HG03342 (cell line): ENCODE measurements around the gene BUD23.
"Not testable (repeated sequence)": the region's sequence is repeated elsewhere in the genome, so short reads cannot be mapped to it uniquely, and the experiment has no call there.

Experiments
- ATAC-seq: cut with Tn5 transposase; IDR thresholded peaks from one replicate; pipeline ENCODE4 v1.9.1; 2021; ENCODE audit warnings: mild to moderate bottlenecking, moderate library complexity; ENCODE audit not compliant: unreplicated experiment

The BUD23 gene

DNA sequence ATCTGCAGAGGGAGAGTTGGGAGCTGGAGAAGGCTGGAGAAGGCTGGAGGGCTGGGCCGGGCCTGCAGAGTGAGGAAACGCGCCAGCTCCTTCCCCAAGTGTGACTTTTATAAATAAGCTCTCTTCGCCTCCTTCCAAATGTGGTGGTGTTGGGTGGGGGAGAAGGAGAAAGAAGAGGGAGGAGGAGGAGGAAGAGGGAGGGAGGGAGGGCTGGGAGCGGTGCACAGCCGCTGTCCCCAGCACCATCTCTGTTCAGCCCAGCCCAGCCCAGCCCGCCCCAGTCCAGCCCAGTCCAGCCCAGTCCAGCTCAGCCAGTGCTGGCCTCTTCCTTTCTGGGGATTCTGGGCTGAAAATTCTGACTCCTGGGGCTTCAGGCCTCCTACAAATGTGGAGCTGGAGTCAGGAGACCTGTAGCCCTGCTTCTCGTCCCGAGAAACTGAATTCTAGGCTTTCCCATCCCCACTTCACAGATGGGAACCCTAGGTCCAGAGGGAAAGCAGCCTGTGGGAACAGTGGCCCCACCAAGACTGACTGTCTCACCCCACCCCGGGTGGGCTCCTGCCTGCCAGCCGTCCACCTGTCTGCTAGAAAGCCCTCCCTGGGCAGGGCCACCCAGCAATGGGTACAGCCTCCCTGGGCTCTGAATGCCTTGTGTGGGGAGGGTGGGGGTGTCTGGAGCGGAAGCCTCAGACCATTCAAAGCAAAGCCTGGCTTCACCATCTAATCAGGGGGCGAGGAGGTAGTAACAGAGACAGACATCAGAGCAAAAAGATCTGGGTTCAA, 33.8 kb downstream of the BUD23 start:
- no peak for ATAC-seq

DNA sequence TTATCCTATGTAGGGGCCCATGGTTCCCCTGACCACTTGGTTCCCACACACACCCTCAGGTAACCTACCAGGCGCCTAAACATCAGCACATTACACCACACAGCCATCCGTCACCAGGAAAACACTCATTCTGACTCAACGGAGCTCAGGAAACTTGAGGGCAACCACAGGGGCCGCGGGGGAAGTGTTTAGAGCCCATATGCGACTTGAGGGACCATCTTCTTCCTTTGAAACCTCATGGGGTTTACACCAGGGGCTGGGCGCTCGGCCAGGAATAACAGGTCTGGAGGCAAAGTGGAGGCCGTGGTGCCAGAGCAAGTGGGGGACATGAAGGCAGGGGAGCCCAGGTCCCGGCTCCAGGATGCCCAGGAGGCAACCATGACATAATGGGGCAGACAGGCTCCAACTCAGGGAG, 34.6 kb downstream of the BUD23 start:
- ATAC-seq, result no peak

DNA sequence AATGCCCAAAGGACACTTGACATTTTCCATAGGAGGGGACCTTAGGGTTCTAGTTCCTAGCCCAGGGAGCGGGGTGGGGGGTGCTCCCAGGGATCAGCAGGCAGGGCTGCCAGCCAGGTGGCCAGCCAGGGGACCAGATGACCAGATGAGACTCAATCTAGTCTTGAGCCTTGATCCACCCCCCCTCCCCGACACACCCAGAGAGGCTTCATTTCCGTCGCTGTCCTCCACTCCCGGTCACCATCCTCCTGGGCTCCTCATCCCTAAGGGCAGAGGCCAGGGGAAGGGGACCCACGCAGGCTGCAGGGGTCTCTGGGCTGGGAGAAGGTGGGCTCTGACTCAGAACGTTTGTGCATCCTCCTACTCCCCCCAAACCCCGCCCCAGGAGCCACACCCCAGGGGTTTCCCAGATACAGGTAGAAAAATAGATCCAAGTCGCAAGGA, 35.1 kb downstream of the BUD23 start:
- ATAC-seq, result no peak

DNA sequence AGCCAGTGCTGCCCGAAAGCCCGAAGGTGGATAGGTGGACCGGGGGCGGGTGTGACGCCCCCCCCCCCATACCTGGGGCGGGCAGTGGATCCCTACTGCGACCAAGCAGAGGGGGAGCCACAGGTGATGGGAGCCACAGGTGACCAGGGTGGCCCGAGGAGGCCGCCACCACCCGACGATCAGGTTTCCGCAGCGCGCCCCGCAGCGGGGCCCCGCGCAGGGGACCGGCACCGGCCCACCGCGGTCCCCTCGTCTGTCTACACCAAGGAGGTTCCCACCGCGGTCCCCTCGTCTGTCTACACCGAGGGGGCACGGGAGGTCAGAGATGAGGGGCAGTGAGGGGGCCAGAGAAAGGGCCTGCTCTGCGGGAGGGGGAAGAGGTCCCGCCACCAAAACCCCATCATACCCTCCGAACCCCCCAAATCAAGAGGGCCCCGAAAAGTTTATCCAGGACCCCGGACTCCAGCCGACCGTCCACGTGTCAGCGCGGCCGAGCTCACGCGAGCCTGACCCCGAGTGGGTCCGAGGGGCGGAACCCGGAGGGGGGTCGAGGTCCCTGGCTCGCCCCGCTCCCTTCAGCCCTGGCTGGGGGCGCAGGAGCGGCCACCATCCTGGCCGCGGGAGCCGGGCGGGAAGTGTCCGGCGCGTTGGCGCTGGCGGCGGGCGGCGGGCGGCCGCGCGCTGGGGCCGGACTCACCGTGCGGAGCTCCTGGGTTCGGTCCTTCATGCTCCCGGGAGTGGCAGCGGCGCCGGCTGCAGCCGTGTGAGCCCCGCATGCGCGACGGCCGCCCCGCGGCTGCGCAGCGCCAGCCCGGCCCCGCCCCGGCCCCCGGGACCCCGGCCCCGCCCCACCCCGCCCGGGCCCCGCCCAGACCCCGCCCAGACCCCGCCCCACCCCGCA, 35.8 kb downstream of the BUD23 start, which contains the start of gene STX1A:
STX1A (minus strand) TSS at position 765 of the 901 bp plus-strand sequence; CDS start at position 727, 38 bp downstream.
- peak; percentile 70 for ATAC-seq

DNA sequence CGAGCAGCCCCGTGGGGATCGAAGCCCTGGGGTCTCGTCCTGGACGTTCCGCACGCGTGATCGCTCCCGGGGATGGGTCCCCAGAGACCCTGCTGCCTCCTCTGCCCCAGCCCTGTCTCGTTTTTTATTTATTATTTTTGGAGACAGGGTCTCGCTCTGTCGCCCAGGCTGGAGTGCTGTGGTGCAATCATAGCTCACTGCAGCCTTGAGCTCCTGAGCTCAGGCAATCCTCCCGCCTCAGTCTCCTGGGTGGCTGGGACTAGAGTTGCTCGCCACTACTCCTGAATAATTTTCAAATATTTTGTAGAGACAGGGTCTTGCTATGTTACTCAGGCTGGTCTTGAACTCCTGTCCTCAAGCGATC, 36.4 kb downstream of the BUD23 start:
- ATAC-seq, result no peak

DNA sequence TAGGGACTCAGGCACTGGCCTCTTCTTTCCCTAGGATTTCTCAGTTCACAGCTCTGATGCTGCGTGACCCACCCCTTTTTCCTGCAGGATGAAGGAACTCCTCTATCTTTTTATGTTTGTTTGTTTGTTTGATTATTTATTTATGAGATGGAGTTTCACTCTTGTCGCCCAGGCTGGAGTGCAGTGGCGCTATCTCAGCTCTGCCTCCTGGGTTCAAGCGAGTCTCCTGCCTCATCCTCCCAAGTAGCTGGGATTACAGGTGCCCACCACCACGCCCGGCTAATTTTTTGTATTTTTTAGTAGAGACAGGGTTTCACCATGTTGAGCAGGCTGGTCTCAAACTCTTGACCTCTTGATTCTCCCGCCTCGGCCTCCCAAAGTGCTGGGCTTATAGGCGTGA, 37.0 kb downstream of the BUD23 start:
- ATAC-seq, result not testable (repeated sequence)

DNA sequence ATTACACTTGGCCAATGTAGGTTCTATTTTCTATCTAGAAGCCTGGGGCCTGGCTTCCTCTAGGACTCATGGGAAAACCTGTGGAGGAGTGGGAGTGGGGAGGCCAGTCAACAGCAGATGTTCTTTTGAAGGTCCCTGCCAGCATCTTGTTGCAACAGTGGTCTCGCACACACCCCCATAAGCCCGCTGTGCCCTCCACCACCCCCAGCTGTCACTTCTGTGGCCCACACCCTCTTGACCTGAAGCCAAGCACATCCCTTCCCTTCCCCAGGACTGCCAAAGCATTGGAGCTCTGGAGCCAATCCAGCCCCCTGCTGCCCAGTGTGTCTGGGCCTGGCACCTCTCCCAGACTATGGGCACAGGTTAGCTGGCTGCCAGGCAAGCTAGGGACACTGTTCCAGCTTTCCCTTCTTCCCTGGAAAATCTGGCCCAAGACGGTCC, 38.0 kb downstream of the BUD23 start:
- no peak for ATAC-seq

DNA sequence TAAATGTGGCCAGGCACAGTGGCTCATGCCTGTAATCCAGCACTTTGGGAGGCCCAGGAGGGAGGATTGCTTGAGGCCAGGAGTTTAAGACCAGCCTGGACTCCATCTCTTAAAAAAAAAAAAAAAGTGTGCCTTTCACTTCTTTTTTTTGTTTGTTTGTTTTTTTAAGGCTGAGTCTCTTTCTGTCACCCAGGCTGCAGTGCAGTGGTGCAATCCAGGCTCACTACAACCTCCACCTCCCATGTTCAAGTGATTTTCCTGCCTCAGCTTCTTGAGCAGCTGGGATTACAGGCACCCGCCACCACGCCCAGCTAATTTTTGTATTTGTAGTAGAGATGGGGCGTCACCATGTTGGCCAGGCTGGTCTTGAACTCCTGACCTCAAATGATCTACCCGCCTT, 38.8 kb downstream of the BUD23 start:
- not testable (repeated sequence) for ATAC-seq

DNA sequence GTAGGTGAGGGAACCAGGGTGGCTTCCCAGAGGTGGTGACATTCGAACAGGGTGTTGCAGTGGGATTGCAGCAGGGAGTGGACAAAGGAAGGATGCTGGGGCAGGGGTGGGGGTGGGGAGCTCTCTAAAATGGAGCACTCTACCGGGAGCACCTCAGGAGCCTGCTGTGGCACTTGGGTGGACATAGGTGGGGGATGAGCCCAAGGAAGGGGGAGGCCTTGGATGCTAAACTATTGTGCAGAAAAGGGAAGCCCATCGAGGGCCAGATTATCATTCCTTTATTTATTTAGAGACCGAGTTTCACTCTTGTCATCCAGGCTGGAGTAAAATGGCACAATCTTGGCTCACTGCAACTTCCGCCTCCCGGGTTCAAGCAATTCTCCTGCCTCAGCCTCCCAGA, 39.4 kb downstream of the BUD23 start:
- no peak for ATAC-seq

DNA sequence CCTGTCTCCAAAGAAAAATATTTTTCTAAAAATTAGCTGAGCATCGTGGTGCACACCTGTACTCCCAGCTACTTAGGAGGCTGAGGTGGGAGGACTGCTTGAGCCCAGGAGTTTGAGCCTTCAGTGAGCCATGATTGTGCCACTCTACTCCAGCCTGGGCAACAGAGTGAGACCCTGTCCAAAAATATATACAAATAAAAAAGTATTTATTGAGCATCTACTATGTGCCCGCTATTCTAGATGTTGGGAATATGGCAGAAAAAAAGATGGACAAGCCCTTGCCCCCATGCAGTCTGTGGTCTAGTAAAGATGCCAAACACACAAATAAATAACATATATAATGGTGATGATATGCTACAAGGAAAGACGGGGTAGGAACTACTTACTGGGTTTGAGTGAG, 40.4 kb downstream of the BUD23 start:
- ATAC-seq, result no peak

DNA sequence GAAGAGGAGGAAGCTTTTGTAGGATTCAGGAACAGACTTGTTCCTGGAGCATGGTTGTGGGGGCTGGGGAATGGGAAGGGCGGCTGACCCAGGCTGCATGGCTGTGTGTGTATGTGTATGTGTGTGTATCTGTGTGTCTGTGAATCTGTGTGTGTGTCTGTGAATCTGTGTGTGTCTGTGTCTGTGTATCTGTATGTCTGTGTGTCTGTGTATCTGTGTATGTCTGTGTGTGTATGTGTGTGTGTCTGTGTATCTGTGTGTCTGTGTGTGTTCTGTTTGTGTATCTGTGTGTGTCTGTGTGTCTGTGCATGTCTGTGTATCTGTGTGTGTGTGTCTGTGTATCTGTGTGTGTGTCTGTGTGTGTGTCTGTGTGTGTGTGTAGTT, 42.7 kb downstream of the BUD23 start:
- ATAC-seq, result no peak

DNA sequence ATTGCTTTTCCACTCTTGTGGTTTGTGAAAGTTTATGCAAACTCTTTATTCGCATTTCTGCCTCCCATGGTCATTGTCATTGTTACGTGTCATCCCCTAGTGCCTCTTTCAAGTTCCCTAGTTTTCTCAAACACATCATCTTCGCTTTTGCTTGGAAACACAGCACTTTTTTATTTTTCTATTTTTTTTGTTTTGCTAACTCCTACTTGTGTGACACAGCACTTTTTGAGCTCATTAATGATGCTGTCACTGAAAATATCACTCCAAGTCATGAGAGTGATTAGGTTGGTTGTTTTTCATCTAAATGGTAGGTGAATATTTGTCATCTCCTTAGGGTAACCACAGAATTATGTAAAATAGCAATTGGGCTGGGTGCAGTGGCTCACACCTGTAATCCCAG, 44.6 kb downstream of the BUD23 start:
- no peak for ATAC-seq

DNA sequence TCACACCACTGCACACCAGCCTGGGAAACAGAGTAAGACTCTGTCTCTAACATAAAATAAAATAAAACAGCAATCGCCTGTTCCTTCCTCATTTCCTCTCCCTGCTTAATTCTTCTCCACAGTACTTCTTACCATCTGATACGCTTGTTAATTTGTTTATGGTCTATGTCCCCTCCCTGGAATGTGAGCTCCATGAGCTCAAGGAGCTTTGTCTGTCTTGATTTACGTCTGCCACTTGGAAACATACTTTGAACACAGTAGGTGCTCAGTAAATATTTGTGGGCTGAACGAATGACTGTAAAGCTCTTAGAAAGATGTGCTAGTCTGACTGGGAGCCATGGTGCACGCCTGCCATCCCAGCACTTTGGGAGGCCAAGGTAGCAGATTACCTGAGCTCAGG, 45.2 kb downstream of the BUD23 start:
- no peak for ATAC-seq

DNA sequence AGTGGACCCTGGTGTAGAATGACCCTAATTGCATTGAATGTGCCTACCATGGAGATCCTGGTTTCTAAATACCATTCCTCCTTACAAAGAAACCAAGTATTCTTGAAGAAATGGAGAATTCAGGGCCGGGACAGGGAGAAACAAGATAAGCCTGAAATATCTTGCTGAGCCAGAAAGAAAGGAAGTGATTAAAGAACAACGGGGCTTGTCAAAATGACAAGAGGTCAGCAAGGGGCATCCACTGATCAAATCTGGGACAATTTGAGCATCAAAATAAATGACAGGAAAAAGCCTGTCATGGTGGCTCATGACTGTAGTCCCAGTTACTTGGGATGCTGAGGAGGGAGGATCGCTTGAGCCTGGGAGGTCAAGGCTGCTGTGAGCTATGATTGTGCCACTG, 47.1 kb downstream of the BUD23 start:
- no peak for ATAC-seq

DNA sequence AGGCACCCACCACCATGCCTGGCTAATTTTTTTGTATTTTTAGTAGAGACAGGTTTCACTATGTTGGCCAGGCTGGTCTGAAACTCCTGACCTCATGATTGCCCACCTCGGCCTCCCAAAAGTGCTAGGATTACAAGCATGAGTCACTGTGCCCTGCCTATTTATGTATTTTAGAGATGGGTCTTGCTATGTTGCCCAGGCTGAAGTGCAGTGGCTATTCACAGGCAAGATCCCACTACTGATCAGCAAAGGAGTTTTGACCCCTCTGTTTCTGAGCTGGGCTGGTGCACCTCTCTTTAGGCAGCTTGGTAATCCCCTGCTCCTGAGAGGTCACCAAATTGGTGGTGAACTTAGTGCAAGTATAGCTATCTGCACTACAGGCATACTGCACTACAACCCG, 49.0 kb downstream of the BUD23 start:
- no peak for ATAC-seq

DNA sequence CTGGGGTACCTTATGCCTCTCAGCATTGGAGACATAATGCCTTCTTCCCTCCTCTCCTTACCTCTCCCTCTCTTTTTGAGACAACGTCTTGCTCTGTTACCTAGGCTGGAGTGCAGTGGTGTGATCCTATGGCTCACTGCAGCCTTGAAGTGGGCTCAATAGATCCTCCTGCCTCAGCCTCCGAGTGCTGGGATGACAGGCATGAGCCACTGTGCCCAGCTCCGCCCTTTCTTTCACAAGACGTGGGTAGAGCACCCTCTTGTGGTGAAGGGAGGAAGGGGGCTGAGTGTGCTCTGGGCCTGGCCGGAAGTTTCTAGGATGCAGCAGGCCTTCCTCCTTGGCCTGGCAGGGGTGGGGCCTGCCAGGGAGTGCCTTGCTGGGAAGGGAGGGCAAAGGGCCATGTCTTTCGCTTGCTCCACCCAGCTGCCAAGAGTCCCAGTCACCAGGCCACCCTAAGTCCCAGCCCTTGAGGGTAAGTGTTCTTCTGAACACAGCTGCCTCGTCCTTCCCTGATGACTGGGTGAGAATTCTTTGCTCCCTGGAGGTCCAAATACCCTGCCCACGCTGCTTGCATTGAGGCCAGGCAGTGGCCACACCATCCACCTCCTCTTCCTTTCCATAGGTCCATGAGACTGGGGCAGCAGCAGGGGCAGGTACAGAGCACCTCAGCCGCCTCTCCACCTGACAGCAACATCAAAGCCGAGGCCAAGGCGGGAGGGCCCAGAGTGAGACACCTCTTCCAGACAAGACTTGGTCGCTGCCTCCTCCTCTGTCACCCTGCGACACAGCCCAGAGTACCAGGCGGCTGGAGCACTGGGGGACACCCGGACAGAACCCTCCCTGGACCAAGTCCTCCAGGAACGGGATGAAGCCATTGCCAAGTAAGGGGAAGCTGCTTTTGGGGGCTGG, 51.5 kb downstream of the BUD23 start:
- ATAC-seq, result peak; percentile 41

DNA sequence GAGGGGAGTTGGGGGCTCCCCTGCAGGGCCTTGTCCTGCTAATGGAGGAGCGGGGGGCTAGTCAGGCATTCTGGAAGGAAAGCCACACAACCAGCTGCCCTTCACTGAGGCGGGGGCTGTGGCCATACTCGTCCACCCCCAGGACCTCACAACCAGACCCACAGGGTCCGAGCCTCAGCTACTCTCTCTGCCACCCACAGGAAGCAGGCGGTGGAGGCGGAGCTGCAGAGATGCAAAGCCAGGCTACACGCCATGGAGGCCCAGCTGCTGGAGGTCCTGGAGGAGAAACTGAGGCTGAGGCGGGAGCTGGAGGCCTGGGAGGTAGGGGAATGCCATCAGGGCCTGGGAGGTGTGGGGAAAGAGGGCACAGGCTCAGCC, 52.1 kb downstream of the BUD23 start:
- ATAC-seq, result no peak

DNA sequence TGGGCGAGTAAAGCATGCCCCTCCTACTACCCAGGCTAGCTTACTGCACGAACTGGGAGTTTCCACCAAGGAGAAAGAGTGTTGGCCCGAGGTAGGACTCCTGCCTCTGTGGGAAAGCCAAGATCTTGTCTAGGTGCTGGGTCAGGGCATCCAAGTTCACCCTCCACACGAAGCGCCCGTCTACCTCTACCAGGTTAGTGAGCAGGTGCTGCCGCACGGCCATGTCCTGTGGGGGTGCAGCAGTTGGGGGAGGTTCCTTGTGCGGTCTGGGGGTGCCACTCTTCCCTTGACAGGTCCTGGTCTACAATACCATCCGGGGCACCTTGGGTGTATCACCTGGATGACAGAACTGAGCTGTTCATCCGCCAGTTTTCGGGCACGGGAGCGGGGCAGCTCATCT, 53.5 kb downstream of the BUD23 start:
- no peak for ATAC-seq

DNA sequence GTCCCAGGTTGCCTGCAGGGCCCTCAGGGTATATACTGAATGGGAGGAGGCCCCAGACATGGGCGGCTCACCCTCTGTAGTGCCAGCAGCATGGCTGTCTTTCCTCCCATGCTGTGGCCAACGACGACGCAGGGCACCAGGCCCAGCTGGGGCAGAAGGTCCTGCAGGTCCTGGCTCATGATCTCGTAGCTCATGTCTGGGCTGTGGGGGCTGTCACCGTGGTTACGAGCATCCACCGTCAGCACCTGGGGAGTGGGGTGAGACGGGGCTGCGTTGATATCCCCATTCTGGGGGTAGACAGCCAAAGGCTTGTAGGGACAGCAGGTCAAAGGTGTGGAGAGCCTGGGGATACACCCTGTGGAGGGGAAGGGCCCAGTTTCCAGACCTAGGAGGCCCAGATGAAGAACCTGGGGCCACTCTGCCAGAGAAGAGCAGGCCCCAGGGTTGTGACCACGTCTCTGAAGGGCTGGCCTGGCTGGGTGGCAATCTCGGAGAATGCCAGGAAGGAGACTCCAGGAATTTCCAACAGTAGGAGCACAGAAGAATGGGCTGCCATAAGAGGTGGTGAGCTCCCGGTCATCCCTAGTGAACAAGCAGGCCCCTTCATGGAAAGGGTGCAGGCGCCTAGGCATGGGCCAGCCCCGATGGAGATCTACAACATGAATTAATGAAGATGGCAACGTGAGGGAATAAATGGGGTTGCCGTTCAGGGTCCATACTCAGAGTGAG, 54.3 kb downstream of the BUD23 start:
- no peak for ATAC-seq

DNA sequence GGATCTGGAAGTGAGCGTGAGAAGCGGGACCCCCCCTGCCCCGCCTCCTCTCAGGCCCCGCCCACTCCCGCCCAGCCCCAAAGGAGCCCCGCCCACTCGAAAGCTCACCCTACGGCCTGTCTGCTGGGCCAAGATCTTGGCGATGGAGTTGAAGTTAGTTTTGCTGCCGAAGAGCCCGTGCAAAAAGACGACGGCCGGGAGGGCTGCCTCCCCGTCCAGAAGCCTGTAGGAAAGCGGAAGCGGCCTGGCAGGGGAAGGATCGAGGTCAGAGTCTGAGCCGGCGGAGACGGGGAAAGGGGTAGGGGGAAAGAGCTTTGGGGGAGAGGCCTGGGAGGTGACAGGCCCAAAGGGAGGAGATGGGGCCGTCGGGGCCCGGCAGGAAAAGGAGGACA, 54.8 kb downstream of the BUD23 start:
- peak; percentile 6 for ATAC-seq
